CD4-positive, alpha-beta T cell treated with Interleukin-2 at 100 ng/mL for 4 hours (primary cell): ENCODE results near the gene RAB7B.
A peak's percentile ranks its signal among the peaks of the same experiment; 100 is the strongest.
"Not testable (repeated sequence)": the region's sequence is repeated elsewhere in the genome, so short reads cannot be mapped to it uniquely, and the experiment has no call there.

Source experiments
- DNase-seq: peaks from one replicate; pipeline ENCODE4 v3.0.0-alpha.2; 2020; ENCODE audit warnings: low spot score

RAB7B gene

DNA sequence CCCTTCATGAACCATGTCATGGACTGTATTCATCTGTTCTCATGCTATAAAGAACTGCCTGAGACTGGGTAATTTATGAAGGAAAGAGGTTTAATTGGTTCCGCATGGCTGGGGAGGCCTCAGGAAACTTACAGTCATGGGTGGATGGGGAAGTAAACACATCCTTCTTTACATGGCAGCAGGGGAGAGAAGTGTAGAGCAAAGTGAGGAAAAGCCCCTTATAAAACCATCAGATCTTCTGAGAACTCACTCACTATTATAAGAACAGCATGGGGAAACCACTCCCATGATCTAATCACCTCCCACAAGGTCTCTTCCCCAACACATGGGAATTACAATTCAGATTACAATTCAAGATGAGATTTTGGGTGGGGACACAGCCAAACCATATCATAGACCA lies 6.6 kb downstream of the RAB7B start:
- not testable (repeated sequence) for DNase-seq

DNA sequence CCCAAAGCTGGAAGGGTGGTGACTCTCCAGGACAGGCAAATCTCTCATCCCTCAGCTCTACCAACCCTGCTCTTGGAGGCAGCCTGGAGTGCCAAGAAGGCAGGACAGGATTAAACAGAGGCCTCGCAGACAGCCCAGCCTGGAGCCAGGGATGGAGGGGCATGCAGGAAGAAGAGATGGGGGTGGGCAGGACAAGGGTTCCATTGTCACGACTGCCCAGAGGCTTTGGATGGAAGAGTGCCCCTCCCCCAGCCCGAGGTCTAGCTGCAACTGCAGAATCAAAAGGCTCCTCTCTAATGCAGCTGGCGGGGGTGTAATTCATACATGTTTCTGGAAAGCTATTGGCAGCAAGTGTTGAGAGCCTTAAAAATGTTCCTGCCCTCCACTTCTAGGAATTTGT lies 8.8 kb downstream of the RAB7B start:
- no peak for DNase-seq

DNA sequence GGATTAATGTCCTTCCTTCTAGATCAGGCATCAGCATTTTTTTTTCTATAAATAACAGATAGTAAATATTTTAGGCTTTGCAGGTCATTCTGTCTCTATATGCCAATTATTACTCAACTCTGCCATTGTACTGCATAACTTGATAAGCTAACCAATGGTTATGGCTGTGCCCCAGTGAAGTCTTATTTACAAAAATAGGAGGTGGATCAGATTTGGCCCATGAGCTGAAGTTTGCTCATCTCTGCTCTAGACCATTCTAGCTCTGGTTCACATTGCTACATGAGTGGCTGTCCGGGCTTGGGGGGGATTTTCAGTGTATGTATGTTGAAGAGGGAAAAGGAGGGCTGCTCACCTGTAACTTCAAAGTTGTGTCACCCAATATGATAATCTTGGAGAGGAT lies 10.1 kb downstream of the RAB7B start:
- DNase-seq, result no peak

DNA sequence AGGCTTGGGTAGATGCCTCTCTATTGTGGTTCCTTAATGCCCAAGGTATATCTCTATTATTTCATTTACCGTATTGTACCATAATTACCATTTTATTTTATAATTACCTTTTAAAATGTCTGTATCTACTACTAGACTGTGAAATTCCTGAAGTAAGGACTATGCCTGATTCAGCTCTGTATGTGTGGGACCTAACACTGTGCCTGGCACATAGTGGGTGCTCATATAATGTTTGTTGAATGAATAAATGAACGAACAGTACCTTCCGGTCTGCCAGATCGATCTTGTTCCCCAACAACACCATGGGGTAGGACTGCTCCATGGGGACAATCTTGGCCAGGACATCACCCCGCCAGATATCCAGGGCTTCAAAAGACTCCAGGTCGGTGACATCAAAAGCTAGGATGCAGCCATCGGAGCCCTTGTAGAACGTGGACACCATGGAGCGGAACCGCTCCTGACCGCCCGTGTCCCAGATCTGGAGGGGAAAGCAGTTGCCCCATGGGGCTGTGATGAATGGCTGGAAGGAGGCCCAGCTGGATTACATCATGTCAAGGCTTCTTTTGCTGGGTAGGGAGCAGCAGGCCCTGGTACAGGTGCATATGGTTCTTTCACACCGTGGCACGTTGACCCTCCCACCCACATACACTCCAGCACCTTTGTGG lies 10.8 kb downstream of the RAB7B start:
- DNase-seq, result no peak

DNA sequence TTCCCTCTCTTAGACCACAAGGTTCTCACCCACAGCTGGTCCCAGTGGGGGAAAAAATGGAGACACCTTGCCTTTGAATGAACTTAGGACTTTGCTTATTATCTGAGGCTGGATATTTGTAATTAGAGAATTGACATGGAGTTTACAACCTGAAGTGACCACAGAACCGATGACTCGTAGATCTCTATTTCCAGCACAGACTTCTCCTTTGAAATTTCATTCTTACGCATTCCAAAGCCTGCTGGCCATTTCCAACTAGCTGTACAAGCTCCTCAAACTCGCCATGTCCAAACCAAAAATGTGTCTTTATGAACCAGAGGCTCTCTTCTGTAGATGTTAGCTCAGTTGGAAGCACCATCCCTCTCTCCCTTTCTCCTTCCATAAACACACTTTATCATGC lies 12.0 kb downstream of the RAB7B start:
- no peak for DNase-seq

DNA sequence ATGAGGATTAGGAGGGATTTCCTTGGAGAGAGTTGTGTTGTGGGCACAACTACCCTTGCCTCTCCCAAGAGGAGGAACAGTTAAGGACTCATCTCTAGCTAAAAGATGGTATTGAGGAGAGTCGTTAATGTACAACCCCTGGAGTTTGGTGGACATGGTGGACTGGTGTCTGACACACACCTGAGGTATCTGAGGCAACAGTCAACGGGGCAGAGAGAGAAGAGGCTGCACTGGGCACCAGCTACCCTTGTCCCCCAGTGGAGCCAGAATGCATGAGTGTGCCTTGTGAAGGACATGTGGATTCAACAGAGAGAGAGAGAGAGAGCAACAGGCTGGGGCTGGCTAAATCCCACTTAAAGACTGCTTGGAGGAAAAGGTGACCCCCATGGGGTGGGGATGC lies 13.0 kb downstream of the RAB7B start:
- DNase-seq, result no peak

DNA sequence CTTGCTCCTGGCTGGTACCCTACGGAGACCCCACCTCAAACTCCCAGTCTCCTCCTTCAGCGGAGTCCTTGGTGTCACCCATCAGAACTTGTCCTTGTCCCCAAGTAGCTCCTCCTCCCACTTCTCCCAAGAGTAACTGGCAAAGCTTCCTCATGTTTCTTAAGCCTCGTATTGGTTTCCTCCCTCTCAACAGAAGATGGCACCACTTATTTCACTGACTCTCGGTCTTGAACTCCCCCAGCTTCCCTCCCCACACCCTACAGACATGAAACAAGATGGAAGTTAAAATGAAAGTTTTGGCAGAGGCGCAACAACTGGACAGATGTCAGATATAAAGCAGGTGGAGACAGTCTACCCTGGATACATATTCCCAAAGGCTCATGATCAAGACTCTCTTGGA lies 13.4 kb downstream of the RAB7B start:
- no peak for DNase-seq

DNA sequence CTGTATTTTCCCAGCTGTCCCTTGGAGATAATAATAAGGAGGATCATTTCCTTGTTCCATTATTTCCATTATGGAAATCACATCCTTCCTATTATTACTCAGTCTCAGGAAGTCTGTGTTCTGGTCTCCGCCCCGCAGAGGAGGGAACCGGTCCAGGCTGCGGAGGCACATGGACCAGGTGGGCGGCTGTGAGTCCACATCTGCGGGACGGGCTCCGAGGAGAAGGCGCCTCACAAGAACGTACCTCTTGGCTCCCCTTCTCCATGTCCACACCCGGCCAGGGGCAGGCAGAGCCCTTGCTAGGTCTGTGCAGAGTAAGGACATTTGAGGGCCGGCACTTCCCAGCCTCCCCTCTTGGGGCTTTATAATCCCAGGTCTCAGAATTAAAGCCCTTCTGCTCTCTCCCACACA lies 14.6 kb downstream of the RAB7B start:
- no peak for DNase-seq

DNA sequence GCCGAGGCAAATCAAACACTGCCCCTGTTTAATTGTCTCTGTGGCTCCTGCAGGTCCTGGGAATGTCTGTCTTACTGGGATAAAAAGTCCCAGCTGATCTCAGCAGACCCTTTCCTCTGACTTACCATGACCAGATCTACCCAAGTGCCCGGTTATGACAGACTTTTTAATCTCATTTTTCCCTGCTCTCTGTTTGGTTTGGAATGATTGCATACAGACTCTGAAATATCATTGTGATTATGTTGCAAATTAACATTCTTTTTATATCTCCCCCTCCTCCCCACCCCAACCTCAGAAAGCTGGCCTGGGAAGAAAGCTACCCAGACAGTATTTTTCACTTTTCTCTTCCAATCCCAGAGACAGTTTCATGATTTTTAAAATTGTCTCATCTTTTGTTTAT lies 16.3 kb downstream of the RAB7B start:
- no peak for DNase-seq

DNA sequence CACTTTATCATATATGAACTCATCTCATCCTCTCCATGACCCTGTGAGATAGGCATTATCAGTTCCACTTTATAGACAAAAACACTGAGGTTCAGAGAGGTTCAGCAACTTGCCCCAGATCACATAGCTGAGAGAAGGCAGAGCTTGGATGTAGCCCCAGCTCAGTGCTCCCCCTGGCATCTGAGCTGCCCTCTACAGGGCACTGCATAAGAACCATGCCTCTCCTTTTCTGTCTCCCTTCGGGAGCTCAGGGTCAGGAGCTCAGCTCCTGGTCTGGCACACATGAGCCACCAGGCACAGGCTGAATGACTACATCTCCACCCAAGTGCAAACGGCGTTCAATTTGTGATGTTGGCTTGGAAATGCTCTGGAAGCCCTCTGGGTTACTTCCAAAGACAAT lies 16.9 kb downstream of the RAB7B start:
- DNase-seq, result no peak

DNA sequence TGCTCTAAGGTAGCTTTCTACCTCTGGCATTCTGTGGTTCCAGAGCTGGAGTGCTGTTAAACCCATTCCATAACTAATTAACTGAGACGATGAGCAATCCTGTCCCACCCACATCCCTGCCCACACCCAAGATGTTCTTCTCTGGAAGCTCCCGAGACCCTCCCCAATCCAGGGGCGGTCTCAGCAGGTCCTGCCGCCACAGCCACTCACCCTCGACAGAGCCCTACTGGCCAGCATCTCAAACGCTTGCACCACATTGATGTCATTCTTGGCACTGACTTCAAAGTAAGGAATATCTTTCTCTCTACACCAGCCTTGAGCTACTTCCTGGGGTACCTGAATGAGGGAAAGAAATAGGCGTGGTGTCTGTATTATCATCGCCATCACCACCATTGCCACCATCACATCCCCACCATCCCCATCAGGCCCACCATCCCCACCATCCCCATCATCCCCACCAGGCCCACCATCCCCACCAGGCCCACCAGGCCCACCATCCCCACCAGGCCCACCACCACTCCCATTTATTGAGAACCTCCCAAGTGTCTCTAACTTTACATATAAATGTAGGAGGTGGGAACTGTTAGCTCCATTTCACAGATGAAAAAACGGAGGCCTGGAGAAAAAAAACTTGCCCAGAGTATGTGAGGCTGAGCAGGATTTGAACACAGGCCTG lies 17.7 kb downstream of the RAB7B start:
- DNase-seq, result no peak

DNA sequence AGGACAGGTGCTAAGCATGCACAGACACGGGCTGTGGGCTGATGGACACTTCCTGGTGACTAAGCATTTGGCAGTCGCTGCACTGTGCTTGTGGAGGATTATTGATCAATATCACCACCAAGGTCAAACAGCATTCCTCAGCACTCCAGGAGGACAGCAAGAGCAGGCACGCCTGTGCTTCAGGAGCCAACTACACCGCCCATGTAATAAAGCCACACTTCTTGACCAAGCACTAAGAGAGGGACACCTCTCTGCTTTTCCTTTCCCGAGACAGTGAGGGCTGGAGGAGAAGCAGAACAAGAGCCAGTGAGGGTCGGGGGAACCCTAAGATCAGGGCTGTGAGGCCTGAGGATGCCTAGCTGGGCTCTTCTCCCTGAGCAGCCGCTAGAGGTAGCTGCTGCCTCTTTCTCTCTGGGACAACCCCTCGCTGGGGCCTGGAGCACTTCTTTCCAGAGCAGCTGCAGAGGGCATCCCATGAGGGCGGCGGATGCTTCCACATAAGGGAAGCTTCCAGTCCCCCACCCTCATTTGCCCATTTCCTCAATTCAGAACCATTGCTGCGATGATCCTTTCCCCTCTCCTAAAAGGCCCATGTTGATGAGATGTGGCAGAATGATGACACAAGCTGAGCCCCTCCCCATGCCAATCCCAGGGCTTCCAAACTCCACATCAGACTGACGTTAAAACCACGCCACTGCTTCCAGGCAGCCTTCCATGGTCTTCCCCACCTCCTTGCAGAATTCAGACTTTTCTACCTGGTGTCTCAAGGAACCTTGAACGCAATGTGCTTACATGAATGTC lies 19.1 kb downstream of the RAB7B start:
- no peak for DNase-seq

DNA sequence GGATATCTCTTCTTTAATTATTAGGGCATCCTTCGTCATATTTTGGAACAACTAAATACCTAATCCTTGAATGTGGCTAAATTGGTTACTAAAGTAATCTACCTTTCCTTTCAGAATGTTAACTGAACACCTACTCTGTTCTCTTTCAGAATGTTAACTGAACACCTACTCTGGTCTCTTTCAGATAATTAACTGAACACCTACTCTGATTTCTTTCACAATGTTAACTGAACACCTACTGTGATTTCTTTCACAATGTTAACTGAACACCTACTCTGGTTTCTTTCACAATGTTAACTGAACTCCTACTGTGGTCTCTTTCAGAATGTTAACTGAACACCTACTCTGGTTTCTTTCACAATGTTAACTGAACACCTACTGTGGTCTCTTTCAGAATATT lies 21.9 kb downstream of the RAB7B start:
- no peak for DNase-seq

DNA sequence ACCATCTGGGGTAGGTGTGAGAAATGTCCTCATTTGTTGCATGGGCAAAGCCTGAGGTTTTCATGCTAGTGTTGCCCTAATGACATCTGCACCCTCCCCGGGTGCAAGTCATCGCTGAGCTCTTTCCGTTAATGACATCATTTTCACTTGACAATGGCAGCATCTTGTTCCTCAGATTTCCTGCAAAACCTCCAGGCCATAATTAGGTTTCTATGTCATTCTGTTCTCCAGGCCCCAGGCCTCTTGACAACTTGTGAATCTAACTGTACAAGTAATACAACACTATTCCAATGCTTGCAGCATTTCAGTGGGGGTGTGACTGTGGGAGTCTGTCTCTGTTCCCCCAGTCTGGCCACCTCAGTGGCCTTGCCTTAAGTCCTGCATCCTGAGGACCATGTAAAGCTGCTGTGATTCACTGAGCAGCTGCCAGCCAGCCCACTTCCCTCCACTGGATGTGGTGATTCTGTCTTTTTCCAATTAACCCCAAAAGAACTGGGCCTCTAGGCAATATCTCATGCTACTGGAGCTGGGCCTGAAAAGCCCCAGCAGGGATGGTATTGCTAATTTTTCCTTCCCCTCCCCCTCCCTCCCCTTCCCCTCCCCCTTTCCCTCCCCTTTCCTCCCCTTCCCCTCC lies 22.8 kb downstream of the RAB7B start:
- DNase-seq, result no peak

DNA sequence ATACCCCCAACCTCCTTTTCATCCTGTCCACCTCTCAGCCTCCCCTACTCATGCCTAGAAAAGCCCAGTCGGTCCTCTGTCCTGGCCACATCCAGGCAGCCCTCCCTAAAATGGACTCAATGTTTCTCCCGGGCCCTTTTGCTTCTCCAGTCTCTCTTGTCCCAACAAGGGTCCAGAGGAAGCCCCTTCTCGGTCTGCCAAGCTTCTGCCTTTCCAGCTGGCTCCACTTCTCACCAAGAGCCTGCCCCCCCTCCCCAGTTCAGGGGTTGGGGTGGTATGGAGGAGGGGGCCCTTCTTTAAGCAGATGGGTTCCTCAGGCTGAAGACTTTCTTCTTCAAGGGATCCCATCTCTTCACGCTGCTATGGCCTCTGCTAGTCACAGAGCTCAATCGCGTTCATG lies 23.9 kb downstream of the RAB7B start:
- no peak for DNase-seq

DNA sequence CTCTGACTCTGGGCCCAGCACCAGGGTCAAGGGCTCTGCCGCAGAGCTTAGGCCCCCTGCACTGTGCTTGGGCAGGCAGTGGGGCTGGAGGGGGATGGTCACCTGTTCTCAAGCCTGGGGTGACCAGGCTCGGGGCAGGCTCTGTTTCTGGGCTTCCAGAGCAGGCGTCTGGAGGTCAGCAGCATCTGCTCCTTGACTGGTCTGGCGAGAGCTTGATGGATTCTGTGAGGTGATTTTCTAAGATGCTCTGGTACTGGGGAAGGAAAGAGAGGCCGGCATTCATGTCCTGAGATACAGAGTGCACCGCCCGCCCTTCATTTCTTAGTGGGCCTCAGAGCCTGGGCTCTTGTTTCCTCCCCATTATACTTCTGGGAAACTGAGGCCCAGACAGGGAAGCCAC lies 24.5 kb downstream of the RAB7B start:
- DNase-seq, result no peak

DNA sequence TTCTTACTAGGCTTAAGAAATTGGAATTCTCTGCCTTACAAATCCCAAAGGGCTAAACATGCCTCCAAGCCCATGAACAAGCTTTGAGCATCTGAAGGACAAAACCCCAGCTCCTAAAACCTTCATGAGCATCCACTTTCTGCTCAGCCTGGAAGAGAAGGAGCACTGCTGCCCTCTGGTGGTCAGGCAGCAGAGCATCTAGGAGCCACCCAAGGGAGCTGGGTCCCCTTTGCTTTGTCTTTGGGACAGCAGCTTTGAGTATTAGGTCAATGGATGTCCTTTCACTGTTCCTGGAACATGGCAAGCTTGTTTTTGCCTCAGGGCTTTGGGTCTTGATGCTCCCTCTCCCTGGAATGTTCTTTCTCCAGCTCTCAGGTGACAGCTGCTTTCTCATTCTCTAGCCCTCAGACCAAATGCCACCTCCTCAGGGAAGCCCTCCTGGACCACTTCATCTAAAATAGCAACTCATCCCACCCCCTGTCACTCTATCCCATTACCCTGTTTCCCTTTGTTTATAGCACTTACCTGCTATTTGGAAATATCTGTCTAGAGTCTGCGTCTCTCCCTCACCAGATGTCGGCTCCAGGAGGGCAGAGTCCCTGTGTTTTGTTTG lies 25.7 kb downstream of the RAB7B start:
- peak; percentile 70 for DNase-seq

DNA sequence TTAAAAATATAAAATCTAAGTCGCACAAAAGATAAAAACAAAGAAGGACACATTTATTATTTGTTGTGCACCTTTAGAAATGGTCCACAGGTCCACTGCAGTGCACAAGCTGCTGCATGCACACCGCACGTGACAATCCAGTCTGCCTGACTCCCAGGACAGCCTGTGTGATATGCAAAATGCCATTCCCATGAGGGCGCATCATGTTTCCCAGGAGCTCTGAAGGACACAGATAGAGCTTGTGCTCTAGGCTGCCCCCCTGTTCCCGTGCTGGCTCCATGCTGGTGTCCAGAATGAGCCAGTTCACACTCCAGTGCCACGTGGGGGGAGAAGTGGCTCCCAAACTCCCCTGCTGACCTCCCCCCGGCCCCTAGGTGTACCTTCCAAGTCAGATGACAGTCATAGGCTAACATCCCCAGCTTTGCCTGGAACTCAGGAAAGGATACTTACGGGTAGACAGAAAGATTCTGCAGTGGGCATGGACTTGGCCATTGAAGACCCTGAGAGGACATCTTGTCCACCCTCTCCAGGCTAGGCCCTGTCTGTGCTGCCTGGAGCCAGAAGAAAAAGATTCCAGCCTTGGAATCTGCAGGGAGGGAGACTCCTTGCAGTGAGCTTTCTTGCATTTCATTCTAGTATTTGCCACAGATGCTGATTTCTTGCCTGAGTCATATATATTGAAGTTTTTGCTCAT lies 26.3 kb downstream of the RAB7B start:
- DNase-seq, result no peak

DNA sequence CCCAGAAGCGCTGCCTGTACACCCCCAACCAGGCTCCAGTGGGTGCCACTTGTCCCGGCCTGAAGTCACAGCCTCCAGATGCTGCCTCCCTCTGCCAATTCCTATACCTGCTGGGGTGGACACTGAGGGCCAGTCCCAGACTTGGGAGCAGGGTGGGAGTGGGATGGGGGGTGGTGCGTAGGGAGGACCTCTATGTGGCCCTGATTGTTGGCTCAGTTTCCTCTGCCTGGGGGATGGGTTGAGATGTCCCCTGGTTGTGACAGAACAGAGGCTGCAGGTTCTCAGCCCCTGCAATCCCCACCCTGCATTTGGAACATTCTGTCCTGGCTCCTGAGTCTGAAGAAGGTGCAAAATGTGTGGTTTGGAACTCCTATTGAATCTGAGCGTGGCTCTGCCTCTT lies 27.2 kb downstream of the RAB7B start:
- DNase-seq, result no peak

DNA sequence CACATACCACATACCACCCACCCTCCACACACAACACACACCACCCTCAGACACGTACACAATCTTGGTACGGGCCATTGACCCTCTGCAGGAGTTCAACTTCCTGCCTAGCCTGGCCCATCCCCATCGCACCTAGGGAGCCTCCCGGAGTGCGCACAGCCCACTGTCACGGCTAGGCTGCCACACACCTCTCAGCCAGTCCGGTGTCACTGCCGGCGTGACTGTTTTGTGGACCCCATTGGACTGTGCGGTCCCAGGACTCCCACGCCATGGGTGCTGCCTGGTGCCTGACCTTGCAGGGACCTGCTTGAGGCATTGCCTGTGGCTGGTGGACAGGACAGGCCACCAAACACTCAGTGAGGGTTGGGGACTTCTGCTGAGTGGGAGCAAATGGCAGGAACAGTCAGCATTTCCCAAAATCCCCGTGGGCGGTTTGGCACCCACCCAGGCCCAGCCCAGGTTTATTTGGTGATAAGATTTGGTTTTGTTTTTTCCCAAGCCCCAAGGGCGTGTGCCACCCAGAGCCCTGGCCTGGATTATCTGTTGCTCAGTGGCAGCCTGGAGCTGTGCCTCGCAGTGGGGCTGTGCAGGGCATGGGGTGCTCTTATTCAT lies 27.7 kb downstream of the RAB7B start:
- DNase-seq, result no peak

DNA sequence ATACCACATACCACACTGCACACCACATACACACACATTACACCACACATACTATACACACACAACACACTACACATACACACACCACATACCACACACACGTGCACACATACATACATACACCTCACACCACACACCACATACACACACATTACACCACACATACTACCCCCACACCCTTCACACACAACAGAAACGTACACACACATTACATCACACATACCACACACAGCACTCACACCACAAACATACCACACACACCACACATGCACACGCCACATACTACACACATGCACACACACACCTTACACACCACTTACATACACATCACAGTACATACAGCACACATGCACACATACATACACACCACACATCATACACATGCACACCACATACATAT lies 28.5 kb downstream of the RAB7B start:
- no peak for DNase-seq
